B cell (primary cell): Measurements from ENCODE around the gene PLCB1. TPM values are rescaled to one million over a fixed set of nuclear protein-coding genes. Genes with fewer than 3 reads are reported as not detected.

Experiments used
- ATAC-seq: fragments of 200-7000 bp; cut with Tn5 transposase; one replicate; pipeline ENCODE4 v1.10.0; 2021; ENCODE audit warnings: low read depth, mild to moderate bottlenecking, moderate number of reproducible peaks, moderate library complexity
- CTCF ChIA-PET: fragments of 350-600 bp; sonication (Branson Sonifier 250); formaldehyde crosslinking; loops from one replicate; lab custom pipeline; 2021; ENCODE audit warnings: antibody characterized with exemption, inconsistent platforms; lab: Charles Lee
- POLR2A ChIA-PET: fragments of 350-600 bp; sonication (Branson Sonifier 250); formaldehyde crosslinking; loops from one replicate; lab custom pipeline; 2021; ENCODE audit warnings: antibody characterized with exemption; lab: Charles Lee
- DNase-seq: peaks from one replicate; pipeline ENCODE4 v3.0.0; 2013
- H2AFZ ChIP-seq: 2 replicates; pipeline ENCODE4 v1.6.1; 2012; ENCODE audit warnings: mild to moderate bottlenecking, low read depth, low read length; ENCODE audit not compliant: insufficient read depth, poor library complexity, severe bottlenecking
- H3K27ac ChIP-seq, 2 donors: 1 replicate in 1 of 2; 2 replicates in 1 of 2; pipeline ENCODE4 v1.5.1; 2012 to 2013; ENCODE audit warnings: low read length in 2 of 2, mild to moderate bottlenecking in 2 of 2, moderate library complexity in 1 of 2
- H3K27me3 ChIP-seq, 4 experiments: fragments of 200-600 bp in 1 of 4; sonication (generic) in 1 of 4; replicated peaks in 1 of 4; 1 replicate in 2 of 4; 2 replicates in 2 of 4; pipeline versions ENCODE4 v1.6.1 to v1.7.0; 2013 to 2016; ENCODE audit warnings: low read length in 3 of 4, mild to moderate bottlenecking in 2 of 4, mixed read lengths in 1 of 4, moderate library complexity in 1 of 4; ENCODE audit not compliant: insufficient read depth in 4 of 4, control insufficient read depth in 3 of 4; ENCODE audit errors: control extremely low read depth in 1 of 4
- H3K36me3 ChIP-seq, 2 experiments: replicated peaks in 1 of 2; 1 replicate in 1 of 2; 2 replicates in 1 of 2; pipeline versions ENCODE4 v1.6.1 to v1.7.1; 2013; ENCODE audit warnings: low read length in 1 of 2; ENCODE audit not compliant: insufficient read depth in 2 of 2, control insufficient read depth in 1 of 2; ENCODE audit errors: control extremely low read depth in 1 of 2, extremely low read depth in 1 of 2
- H3K4me1 ChIP-seq, 2 donors: fragments of 200-600 bp in 1 of 2; sonication (generic) in 1 of 2; 1 replicate in 1 of 2; 2 replicates in 1 of 2; pipeline versions ENCODE4 v1.5.1 to v1.6.1; 2013 to 2017; ENCODE audit warnings: low read length in 2 of 2; ENCODE audit not compliant: control insufficient read depth in 2 of 2, insufficient read depth in 2 of 2
- H3K4me2 ChIP-seq: replicated peaks from 2 replicates; pipeline ENCODE3; 2012; ENCODE audit warnings: mild to moderate bottlenecking, low read depth, low read length; ENCODE audit not compliant: poor library complexity, severe bottlenecking
- H3K4me3 ChIP-seq, 5 experiments: fragments of 200-600 bp in 1 of 5; sonication (generic) in 1 of 5; 1 replicate in 3 of 5; 2 replicates in 2 of 5; pipeline versions ENCODE4 v1.5.1 to v1.7.0; 2011 to 2016; ENCODE audit warnings: low read length in 4 of 5, mild to moderate bottlenecking in 4 of 5, low read depth in 2 of 5, control low read depth in 1 of 5, moderate library complexity in 1 of 5; ENCODE audit not compliant: insufficient read depth in 1 of 5; ENCODE audit errors: control extremely low read depth in 1 of 5, extremely low read depth in 1 of 5
- H3K79me2 ChIP-seq: fragments of 200-600 bp; sonication (generic); one replicate; pipeline ENCODE4 v1.6.0; 2016; ENCODE audit warnings: low read length; ENCODE audit not compliant: control insufficient read depth, insufficient read depth
- H3K9ac ChIP-seq: fragments of 200-600 bp; sonication (generic); 2 replicates; pipeline ENCODE4 v1.6.1; 2017; ENCODE audit warnings: mild to moderate bottlenecking, low read length, moderate library complexity
- H3K9me3 ChIP-seq, 3 donors: one replicate each; pipeline versions ENCODE4 v1.6.1 to v1.7.1; 2013; ENCODE audit warnings: low read length in 2 of 3; ENCODE audit not compliant: control insufficient read depth in 2 of 3, insufficient read depth in 1 of 3; ENCODE audit errors: control extremely low read depth in 1 of 3
- H4K20me1 ChIP-seq: 2 replicates; pipeline ENCODE4 v1.6.0; 2012; ENCODE audit warnings: mild to moderate bottlenecking, low read length; ENCODE audit not compliant: insufficient read depth, control insufficient read depth, poor library complexity, severe bottlenecking
- H3K27ac Mint-ChIP-seq: one replicate; pipeline ENCODE4 v1.8.0; 2021; ENCODE audit warnings: mixed read lengths
- H3K27me3 Mint-ChIP-seq: one replicate; pipeline ENCODE4 v1.8.0; 2021; ENCODE audit warnings: mixed read lengths
- H3K4me1 Mint-ChIP-seq: one replicate; pipeline ENCODE4 v1.8.0; 2021; ENCODE audit warnings: mixed read lengths
- H3K4me3 Mint-ChIP-seq: one replicate; pipeline ENCODE4 v1.8.0; 2021; ENCODE audit warnings: mixed read lengths
- H3K9me3 Mint-ChIP-seq: one replicate; pipeline ENCODE4 v1.8.0; 2022; ENCODE audit warnings: mixed read lengths; ENCODE audit not compliant: insufficient read depth
- EZH2 ChIP-seq: IDR thresholded peaks from 2 replicates; pipeline ENCODE4 v1.6.1; 2012; ENCODE audit warnings: borderline replicate concordance, low read depth, mild to moderate bottlenecking, moderate library complexity, low read length; ENCODE audit not compliant: insufficient read depth, poor library complexity, severe bottlenecking
- WGBS: methylation state at CpG from one replicate; pipeline ENCODE4 v1.1.5; 2013; ENCODE audit warnings: missing lambda C conversion rate; ENCODE audit not compliant: insufficient coverage; 5-methylcytosine and 5-hydroxymethylcytosine counted together
- intact Hi-C: fragments of 100-400 bp; cut with micrococcal nuclease; formaldehyde crosslinking; loops from one replicate; pipeline ENCODE4 v1.10.0; 2022
- polyA plus RNA-seq: library from polyadenylated mRNA; depleted of rRNA; stranded (reverse); fragments of >200 nt; gene quantifications from 2 replicates; pipeline ENCODE4 v1.2.3, GENCODE V29; 2012
- total RNA-seq, 2 donors: library from RNA; stranded (reverse); fragments of 120-200 nt in 1 of 2; gene quantifications; 1 replicate in 1 of 2; 2 replicates in 1 of 2; pipeline versions ENCODE4 v1.2.3 to v1.2.4, GENCODE V29; 2013 to 2022
- TF ChIP-seq, protein P1 (sequence below): fragments of 200-600 bp; IDR thresholded peaks from one replicate; pipeline ENCODE4 v1.8.0; 2022; ENCODE audit warnings: antibody characterized with exemption, mild to moderate bottlenecking

The PLCB1 gene
- total and polyA plus RNA-seq, 2 donors (not counting 1 experiment from before 2014, with no cell fraction given): 0.18 to 0.47 TPM

DNA sequence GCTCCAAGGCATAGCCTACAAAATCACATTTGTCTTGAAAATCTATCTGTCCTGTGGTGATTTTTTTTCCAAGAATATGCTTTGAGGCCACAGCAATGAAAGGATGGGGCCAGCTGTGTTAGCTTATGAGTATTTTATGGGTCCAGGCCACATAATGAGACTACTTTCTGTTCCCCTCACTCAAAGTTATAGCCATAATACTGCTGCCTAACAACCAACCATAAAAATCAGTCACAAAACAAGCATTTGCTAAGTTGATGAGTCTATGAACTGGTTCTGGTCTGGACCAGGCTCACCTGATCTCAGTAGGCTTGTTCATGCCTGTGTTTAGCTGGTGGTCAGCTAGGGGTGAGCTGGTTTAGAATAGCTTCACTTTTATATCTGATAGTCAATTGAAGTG is 744.3 kb downstream of the PLCB1 start:
- H3K4me3 Mint-ChIP-seq: no peak overlapping the region
- H3K27ac ChIP-seq: no peak overlapping the region
- no peak overlapping the region for H3K9ac ChIP-seq
- no peaks in the 10 kb centered on the region for H3K4me1 ChIP-seq
- ChIA-PET POLR2A (no interaction called here), CTCF (no interaction called here)
- TF ChIP-seq EZH2: no peak
- TF ChIP-seq, protein P1, sequence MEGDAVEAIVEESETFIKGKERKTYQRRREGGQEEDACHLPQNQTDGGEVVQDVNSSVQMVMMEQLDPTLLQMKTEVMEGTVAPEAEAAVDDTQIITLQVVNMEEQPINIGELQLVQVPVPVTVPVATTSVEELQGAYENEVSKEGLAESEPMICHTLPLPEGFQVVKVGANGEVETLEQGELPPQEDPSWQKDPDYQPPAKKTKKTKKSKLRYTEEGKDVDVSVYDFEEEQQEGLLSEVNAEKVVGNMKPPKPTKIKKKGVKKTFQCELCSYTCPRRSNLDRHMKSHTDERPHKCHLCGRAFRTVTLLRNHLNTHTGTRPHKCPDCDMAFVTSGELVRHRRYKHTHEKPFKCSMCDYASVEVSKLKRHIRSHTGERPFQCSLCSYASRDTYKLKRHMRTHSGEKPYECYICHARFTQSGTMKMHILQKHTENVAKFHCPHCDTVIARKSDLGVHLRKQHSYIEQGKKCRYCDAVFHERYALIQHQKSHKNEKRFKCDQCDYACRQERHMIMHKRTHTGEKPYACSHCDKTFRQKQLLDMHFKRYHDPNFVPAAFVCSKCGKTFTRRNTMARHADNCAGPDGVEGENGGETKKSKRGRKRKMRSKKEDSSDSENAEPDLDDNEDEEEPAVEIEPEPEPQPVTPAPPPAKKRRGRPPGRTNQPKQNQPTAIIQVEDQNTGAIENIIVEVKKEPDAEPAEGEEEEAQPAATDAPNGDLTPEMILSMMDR: no peak
- H3K4me1 Mint-ChIP-seq: no peaks in the 10 kb centered on the region
- no peaks in the 10 kb centered on the region for H3K27me3 ChIP-seq
- H3K27me3 Mint-ChIP-seq: no peaks in the 10 kb centered on the region
- H3K9me3 ChIP-seq: no peaks in the 10 kb centered on the region
- intact Hi-C loops: no loop called here
- DNase-seq (no peak), ATAC-seq (no peak)
- H3K4me2 ChIP-seq: no peak overlapping the region
- H3K9me3 Mint-ChIP-seq: no peaks in the 10 kb centered on the region
- no peaks in the 10 kb centered on the region for H3K36me3 ChIP-seq
- no peak overlapping the region for H3K4me3 ChIP-seq
- no peaks in the 10 kb centered on the region for H4K20me1 ChIP-seq
- no peaks in the 10 kb centered on the region for H3K79me2 ChIP-seq
- H3K27ac Mint-ChIP-seq: no peak overlapping the region
- no peak overlapping the region for H2AFZ ChIP-seq

DNA sequence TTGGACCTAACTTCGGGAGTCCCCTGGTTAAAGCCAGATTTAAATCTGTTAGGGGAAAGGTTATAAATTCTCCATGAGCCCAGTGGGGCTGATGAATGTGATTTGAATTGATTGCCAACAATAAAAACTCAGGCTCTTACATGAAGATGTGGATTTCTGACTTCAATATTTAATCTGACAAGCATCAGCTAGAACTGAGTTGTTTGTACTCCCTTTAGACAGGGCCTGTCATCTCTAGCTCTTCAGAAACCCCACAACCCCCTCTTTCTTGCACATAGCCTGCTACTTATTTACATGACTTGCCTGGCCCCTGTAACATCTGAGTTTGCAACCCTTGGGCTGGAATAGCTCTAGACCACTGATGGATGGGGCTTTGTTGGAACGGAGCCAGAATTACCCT is 745.2 kb downstream of the PLCB1 start:
- POLR2A ChIA-PET: no interaction called here
- H3K4me1 Mint-ChIP-seq: no peaks in the 10 kb centered on the region

More for the DNA sequence above, 745.2 kb downstream of the PLCB1 start:
- Mint-ChIP-seq H3K27ac (no peak overlapping the region), H3K9me3 (no peaks in the 10 kb centered on the region), H3K27me3 (no peaks in the 10 kb centered on the region), H3K4me3 (no peak overlapping the region)
- Histone ChIP-seq H3K36me3 (no peaks in the 10 kb centered on the region), H3K4me2 (no peak overlapping the region), H3K9me3 (no peaks in the 10 kb centered on the region), H4K20me1 (no peaks in the 10 kb centered on the region), H3K27me3 (no peaks in the 10 kb centered on the region), H3K27ac (no peak overlapping the region), H3K4me3 (no peak overlapping the region), H3K79me2 (no peaks in the 10 kb centered on the region), H3K4me1 (no peaks in the 10 kb centered on the region), H2AFZ (no peak overlapping the region), H3K9ac (no peak overlapping the region)
- CTCF ChIA-PET: no interaction called here
- no CpG with 5 or more reads among the region's 2 CpGs for WGBS
- DNase-seq (no peak), ATAC-seq (no peak)
- intact Hi-C loops: no loop called here
- no peak for TF ChIP-seq EZH2
- TF ChIP-seq, protein P1: no peak
